Measurements from ENCODE around the gene PACSIN1.

- TF ChIP-seq CTCF (IDR thresholded peaks at IDR 0.05; ENCODE audit: low read depth, low read length): no peak
- TF ChIP-seq EZH2phosphoT487 (IDR thresholded peaks at IDR 0.05; ENCODE audit: low read depth): no peak
These were observed 2.6 kb downstream of the PACSIN1 start for GRCh38 chr6:34468378-34468892.
